HCT116 (cell line): ENCODE data around the gene SMG6. TPM values are rescaled to one million over a fixed set of nuclear protein-coding genes. Genes with fewer than 3 reads are reported as not detected.

Experiments
- ATAC-seq: fragments of 200-7000 bp; cut with Tn5 transposase; 2 replicates; pipeline ENCODE4 v1.9.1; 2020; ENCODE audit warnings: mild to moderate bottlenecking, moderate library complexity
- BruUV-seq: library from RNA; stranded (reverse); fragments of 400-500 nt; replicated peaks from 2 replicates; lab custom pipeline; 2021; lab: Mats Ljungman, UMichigan
- CTCF ChIA-PET: fragments of 300-600 bp; sonication (Branson Sonifier 250); formaldehyde crosslinking; loops from one replicate; lab custom pipeline; 2021; ENCODE audit warnings: antibody characterized with exemption; lab: Charles Lee
- POLR2A ChIA-PET: fragments of 300-600, 350-600 bp; sonication (Branson Sonifier 250); formaldehyde crosslinking; loops from one replicate; lab custom pipeline; 2021; ENCODE audit warnings: antibody characterized with exemption; lab: Charles Lee
- RAD21 ChIA-PET, 2 experiments: fragments of 300-600 bp; sonication (Branson Sonifier 250); formaldehyde crosslinking; loops; one replicate each; lab custom pipeline; 2023; ENCODE audit warnings: low total read pairs in 2 of 2; ENCODE audit not compliant: uncharacterized antibody in 2 of 2, unreplicated experiment in 2 of 2, low non-redundant PET in 1 of 2; lab: Charles Lee
- DNase-seq: peaks from one replicate; pipeline ENCODE4 v3.0.0-alpha.2; 2010; ENCODE audit warnings: low read depth, low spot score
- H2AFZ ChIP-seq: fragments of 200-600 bp; shearing (Covaris generic), sonication (generic); 2 replicates; pipeline ENCODE4 v1.6.1; 2017; ENCODE audit warnings: low read depth, mixed run types, mixed read lengths, antibody characterized with exemption, low read length; ENCODE audit not compliant: poor library complexity, severe bottlenecking
- H3K27ac ChIP-seq: 2 replicates; pipeline ENCODE4 v1.5.1; 2012; ENCODE audit warnings: low read depth, low read length
- H3K27me3 ChIP-seq: fragments of 200-600 bp; sonication (generic); 2 replicates; pipeline ENCODE4 v1.6.1; 2016; ENCODE audit warnings: mixed run types, low read length, mixed read lengths; ENCODE audit not compliant: insufficient read depth
- H3K36me3 ChIP-seq, 2 experiments: fragments of 200-500 bp in 1 of 2; fragments of 200-600 bp in 1 of 2; sonication (Bioruptor generic) in 1 of 2; sonication (generic) in 1 of 2; 2 replicates each; pipeline versions ENCODE4 v1.5.1 to v1.6.1; 2014 to 2016; ENCODE audit warnings: low read length in 2 of 2, inconsistent platforms in 1 of 2, mixed read lengths in 1 of 2, mixed run types in 1 of 2; ENCODE audit not compliant: insufficient read depth in 2 of 2, control insufficient read depth in 1 of 2
- H3K4me1 ChIP-seq, 2 experiments: fragments of 200-600 bp in 1 of 2; sonication (generic) in 1 of 2; 2 replicates each; pipeline versions ENCODE4 v1.5.1 to v1.6.1; 2012 to 2017; ENCODE audit warnings: low read length in 2 of 2, inconsistent platforms in 1 of 2, mild to moderate bottlenecking in 1 of 2, mixed read lengths in 1 of 2, mixed run types in 1 of 2, moderate library complexity in 1 of 2; ENCODE audit not compliant: insufficient read depth in 2 of 2, control insufficient read depth in 1 of 2
- H3K4me2 ChIP-seq: fragments of 200-600 bp; sonication (generic); 2 replicates; pipeline ENCODE4 v1.6.1; 2017; ENCODE audit warnings: mixed run types, low read length, mixed read lengths
- H3K4me3 ChIP-seq, 2 experiments: fragments of 200-600 bp in 1 of 2; sonication (generic) in 1 of 2; replicated peaks in 1 of 2; 2 replicates each; pipeline ENCODE4 v1.5.1; 2011 to 2016; ENCODE audit warnings: low read length in 2 of 2, control low read depth in 1 of 2, low read depth in 1 of 2, mild to moderate bottlenecking in 1 of 2, mixed read lengths in 1 of 2, mixed run types in 1 of 2
- H3K79me2 ChIP-seq: fragments of 200-600 bp; sonication (generic); 2 replicates; pipeline ENCODE4 v1.6.1; 2017; ENCODE audit warnings: mild to moderate bottlenecking, mixed run types, low read length, moderate library complexity, mixed read lengths; ENCODE audit not compliant: insufficient read depth
- H3K9ac ChIP-seq: fragments of 200-600 bp; sonication (generic); 2 replicates; pipeline ENCODE4 v1.6.1; 2016; ENCODE audit warnings: low read length, mixed read lengths
- H3K9me2 ChIP-seq: fragments of 200-600 bp; sonication (generic), shearing (Covaris generic); 2 replicates; pipeline ENCODE4 v1.6.1; 2017; ENCODE audit warnings: mixed run types, mild to moderate bottlenecking, moderate library complexity; ENCODE audit not compliant: insufficient read depth
- H3K9me3 ChIP-seq, 2 experiments: fragments of 200-500 bp in 1 of 2; fragments of 200-600 bp in 1 of 2; sonication (Bioruptor generic) in 1 of 2; sonication (generic) in 1 of 2; 2 replicates each; pipeline ENCODE4 v1.6.1; 2014 to 2017; ENCODE audit warnings: low read length in 2 of 2, mixed read lengths in 2 of 2, inconsistent platforms in 1 of 2, low read depth in 1 of 2, mild to moderate bottlenecking in 1 of 2, mixed run types in 1 of 2, moderate library complexity in 1 of 2; ENCODE audit not compliant: control insufficient read depth in 1 of 2, insufficient read depth in 1 of 2
- H4K20me1 ChIP-seq: fragments of 200-600 bp; sonication (generic), shearing (Covaris generic); 2 replicates; pipeline ENCODE4 v1.6.1; 2017; ENCODE audit warnings: mixed run types, mild to moderate bottlenecking, moderate library complexity; ENCODE audit not compliant: insufficient read depth
- EZH2phosphoT487 ChIP-seq: fragments of 200-600 bp; IDR thresholded peaks from 2 replicates; pipeline ENCODE4 v1.6.1; 2018; ENCODE audit warnings: antibody characterized with exemption, borderline replicate concordance
- intact Hi-C: fragments of 100-400 bp; cut with micrococcal nuclease; formaldehyde crosslinking; loops from 2 replicates; pipeline ENCODE4 v1.10.0; 2022
- total RNA-seq: library from RNA; stranded (reverse); gene quantifications from one replicate; pipeline ENCODE4 v1.2.1, GENCODE V29; 2021; ENCODE audit not compliant: unreplicated experiment
- TF ChIP-seq, protein P1 (sequence below): IDR thresholded peaks from 2 replicates; pipeline ENCODE4 v1.6.1; 2012; ENCODE audit warnings: low read depth
- TF ChIP-seq, protein P2 (sequence below): IDR thresholded peaks from 2 replicates; pipeline ENCODE4 v1.6.1; 2012

Gene SMG6
- total RNA-seq, 1 experiment from 2014 or later, result 23.1 TPM

DNA sequence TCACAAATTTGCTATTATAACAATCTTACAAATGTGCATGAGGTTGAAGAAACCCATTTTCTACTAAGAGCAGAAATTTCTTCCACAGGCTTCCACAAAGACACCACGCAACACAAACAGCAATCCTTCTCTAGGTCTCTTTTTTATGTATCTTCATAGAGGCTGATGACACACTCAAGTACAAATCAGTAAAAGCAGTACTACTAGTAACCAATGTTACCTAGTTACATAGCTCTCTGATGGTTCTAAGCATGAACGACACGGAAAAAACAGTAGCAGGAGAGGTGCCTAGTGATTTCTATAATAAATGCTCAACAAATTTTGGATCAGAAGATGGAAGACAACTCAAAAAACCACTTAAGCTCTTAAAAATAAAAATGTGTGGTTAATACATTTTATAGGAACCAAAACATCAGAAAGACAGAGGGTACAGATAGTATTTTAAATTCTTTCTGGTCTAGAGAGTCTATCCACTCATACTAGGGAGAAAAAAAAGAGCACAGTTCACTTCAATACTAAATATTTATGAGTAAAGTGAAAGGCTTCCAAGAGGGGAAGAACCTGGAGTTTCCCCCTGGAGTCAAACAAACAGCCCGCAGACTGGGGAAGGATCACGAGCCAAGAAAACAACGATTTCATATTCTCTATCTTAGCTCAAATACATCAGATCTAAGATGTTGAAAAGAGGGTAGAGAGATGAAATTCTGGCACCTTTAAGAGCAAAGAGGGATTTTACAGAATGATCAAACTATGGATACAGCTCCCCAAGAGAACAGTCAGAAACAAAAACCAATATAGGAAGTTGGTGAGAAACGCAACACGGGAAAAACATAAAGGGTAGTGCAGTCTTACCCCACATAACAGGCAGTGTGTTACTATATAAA is 40.2 kb downstream of the SMG6 start (continued):
- TF ChIP-seq, protein P1, sequence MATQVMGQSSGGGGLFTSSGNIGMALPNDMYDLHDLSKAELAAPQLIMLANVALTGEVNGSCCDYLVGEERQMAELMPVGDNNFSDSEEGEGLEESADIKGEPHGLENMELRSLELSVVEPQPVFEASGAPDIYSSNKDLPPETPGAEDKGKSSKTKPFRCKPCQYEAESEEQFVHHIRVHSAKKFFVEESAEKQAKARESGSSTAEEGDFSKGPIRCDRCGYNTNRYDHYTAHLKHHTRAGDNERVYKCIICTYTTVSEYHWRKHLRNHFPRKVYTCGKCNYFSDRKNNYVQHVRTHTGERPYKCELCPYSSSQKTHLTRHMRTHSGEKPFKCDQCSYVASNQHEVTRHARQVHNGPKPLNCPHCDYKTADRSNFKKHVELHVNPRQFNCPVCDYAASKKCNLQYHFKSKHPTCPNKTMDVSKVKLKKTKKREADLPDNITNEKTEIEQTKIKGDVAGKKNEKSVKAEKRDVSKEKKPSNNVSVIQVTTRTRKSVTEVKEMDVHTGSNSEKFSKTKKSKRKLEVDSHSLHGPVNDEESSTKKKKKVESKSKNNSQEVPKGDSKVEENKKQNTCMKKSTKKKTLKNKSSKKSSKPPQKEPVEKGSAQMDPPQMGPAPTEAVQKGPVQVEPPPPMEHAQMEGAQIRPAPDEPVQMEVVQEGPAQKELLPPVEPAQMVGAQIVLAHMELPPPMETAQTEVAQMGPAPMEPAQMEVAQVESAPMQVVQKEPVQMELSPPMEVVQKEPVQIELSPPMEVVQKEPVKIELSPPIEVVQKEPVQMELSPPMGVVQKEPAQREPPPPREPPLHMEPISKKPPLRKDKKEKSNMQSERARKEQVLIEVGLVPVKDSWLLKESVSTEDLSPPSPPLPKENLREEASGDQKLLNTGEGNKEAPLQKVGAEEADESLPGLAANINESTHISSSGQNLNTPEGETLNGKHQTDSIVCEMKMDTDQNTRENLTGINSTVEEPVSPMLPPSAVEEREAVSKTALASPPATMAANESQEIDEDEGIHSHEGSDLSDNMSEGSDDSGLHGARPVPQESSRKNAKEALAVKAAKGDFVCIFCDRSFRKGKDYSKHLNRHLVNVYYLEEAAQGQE, result no peak

DNA sequence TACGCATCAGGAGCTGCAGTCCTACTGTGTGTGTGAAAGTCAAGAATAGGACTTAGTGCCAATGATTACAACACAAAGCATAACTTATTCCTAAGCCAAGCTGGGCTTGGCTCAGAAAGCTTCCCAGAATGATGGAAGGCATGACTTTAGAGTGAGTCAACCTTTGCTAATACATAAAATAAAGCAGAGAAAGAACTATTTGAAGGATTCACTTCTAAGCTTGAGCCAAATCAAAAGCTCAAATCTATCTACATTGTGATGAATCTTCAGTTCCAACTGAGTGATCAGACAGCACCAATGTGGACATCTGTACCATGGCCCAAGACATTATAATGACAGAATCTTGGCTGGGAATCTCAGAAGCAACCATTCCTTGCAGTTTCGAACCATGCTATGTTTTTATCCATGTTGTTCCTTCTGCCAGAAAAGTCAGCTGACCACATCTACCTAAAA is 41.4 kb downstream of the SMG6 start:
- intact Hi-C loops, result no loop called here
- ATAC-seq (no peak), DNase-seq (no peak)
- H3K9me3 ChIP-seq, result no peaks in the 10 kb centered on the region
- H3K4me3 ChIP-seq, result no peak overlapping the region
- H2AFZ ChIP-seq, result no peak overlapping the region
- H3K27ac ChIP-seq, result no peak overlapping the region
- ChIA-PET RAD21 (no interaction called here), POLR2A (no interaction called here), CTCF (interaction anchor here (0.6 to 3.0 kb wide), 2 partner anchors 17 to 32 kb away, joined by 7 to 14 read pairs; no protein-coding TSS in a partner anchor)
- 0 out of 2 replicates have a peak, but pooled peaks cover 6% of the 10 kb centered on the region for H3K79me2 ChIP-seq
- TF ChIP-seq, protein P2, sequence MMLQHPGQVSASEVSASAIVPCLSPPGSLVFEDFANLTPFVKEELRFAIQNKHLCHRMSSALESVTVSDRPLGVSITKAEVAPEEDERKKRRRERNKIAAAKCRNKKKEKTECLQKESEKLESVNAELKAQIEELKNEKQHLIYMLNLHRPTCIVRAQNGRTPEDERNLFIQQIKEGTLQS, result no peak
- TF ChIP-seq EZH2phosphoT487, result no peak
- no peaks in the 10 kb centered on the region for H3K27me3 ChIP-seq
- H3K9me2 ChIP-seq, result no peaks in the 10 kb centered on the region
- no peaks in the 10 kb centered on the region for H4K20me1 ChIP-seq
- H3K9ac ChIP-seq, result no peak overlapping the region
- peaks cover 0 to 4% of the 10 kb centered on the region in 2 experiments; a peak in 2 of 4 replicates for H3K36me3 ChIP-seq
- H3K4me2 ChIP-seq, result no peak overlapping the region
- no TSS peak for BruUV-seq
- peaks cover 0 to 5% of the 10 kb centered on the region in 2 experiments; a peak in 1 of 4 replicates for H3K4me1 ChIP-seq
